ENCODE measurements around the gene C16orf95.
"Not testable (repeated sequence)": the region's sequence is repeated elsewhere in the genome, so short reads cannot be mapped to it uniquely, and the experiment has no call there.

Gene C16orf95

GRCh38 chr16:87345726-87346424 lies 28.7 kb upstream of the C16orf95 start:
- no peak for DNase-seq

GRCh38 chr16:87344931-87345631 lies 27.9 kb upstream of the C16orf95 start:
- peak; percentile 58 to 77 for DNase-seq

- DNase-seq = no peak
These were observed 27.2 kb upstream of the C16orf95 start for GRCh38 chr16:87344165-87344930.

- no peak for DNase-seq
These were observed 26.5 kb upstream of the C16orf95 start for GRCh38 chr16:87343753-87344050.

GRCh38 chr16:87342978-87343752 lies 26.0 kb upstream of the C16orf95 start:
- DNase-seq = no peak

GRCh38 chr16:87342504-87342903 lies 25.3 kb upstream of the C16orf95 start:
- DNase-seq = no peak

- no peak for DNase-seq
These were observed 23.0 kb upstream of the C16orf95 start for GRCh38 chr16:87340198-87340597.

GRCh38 chr16:87339724-87340105 lies 22.5 kb upstream of the C16orf95 start:
- not testable (repeated sequence) for DNase-seq

- no peak for DNase-seq
These were observed 22.0 kb upstream of the C16orf95 start for GRCh38 chr16:87339086-87339723.

- no peak for DNase-seq
These were observed 21.1 kb upstream of the C16orf95 start for GRCh38 chr16:87338155-87338765.

GRCh38 chr16:87337262-87337771 lies 20.1 kb upstream of the C16orf95 start:
- peak in 1 of 2 experiments; percentile 10 for DNase-seq

GRCh38 chr16:87336434-87337240 lies 19.4 kb upstream of the C16orf95 start:
- no peak for DNase-seq

GRCh38 chr16:87335625-87336433 lies 18.6 kb upstream of the C16orf95 start:
- no peak for DNase-seq

- DNase-seq = no peak
These were observed 17.7 kb upstream of the C16orf95 start for GRCh38 chr16:87334651-87335624.

GRCh38 chr16:87333581-87334331 lies 16.6 kb upstream of the C16orf95 start:
- no peak for DNase-seq

GRCh38 chr16:87333101-87333500 lies 15.9 kb upstream of the C16orf95 start:
- DNase-seq = no peak

- DNase-seq = no peak
These were observed 15.0 kb upstream of the C16orf95 start for GRCh38 chr16:87332150-87332549.

GRCh38 chr16:87331241-87331801 lies 14.1 kb upstream of the C16orf95 start:
- DNase-seq = no peak
